ENCODE measurements around the gene CACNG7. TPM values are rescaled to one million over a fixed set of nuclear protein-coding genes. Genes with fewer than 3 reads are reported as not detected.

CACNG7 gene
- polyA plus RNA-seq, 1 donor from 2014 or later, result 27.8 TPM

GRCh38 chr19:53957448-53958167 is 48.5 kb downstream of the CACNG7 start:
- Histone ChIP-seq H3K9me2 (ENCODE audit: insufficient read depth, low read length) (no peaks in the 10 kb centered on the region), H3K9ac (ENCODE audit: low read length) (no peak overlapping the region), H3K27me3 (ENCODE audit: insufficient read depth, low read depth, low read length) (no peaks in the 10 kb centered on the region), H3K9me3 (ENCODE audit: low read length) (no peaks in the 10 kb centered on the region), H3K4me2 (ENCODE audit: low read length) (peak overlapping the region; percentile 60), H3F3A (ENCODE audit: insufficient read depth, low read length, poor library complexity, severe bottlenecking) (no peaks in the 10 kb centered on the region), H3K36me3 (ENCODE audit: insufficient read depth, low read length) (no peaks in the 10 kb centered on the region), H3K27ac (ENCODE audit: low read length) (peak overlapping the region; percentile 88), H2AFZ (ENCODE audit: low read depth, low read length) (no peak overlapping the region), H3K4me3 (ENCODE audit: low read length) (peak overlapping the region; percentile 73), H3K79me2 (replicated peaks; ENCODE audit: insufficient read depth, low read length) (peaks cover 7% of the 10 kb centered on the region), H4K20me1 (ENCODE audit: insufficient read depth) (no peaks in the 10 kb centered on the region)
- TF ChIP-seq EZH2 (IDR thresholded peaks at IDR 0.05; ENCODE audit: borderline replicate concordance, insufficient read depth, low read length, poor library complexity, severe bottlenecking), result no peak
- no peak for TF ChIP-seq RAD21 (conservative IDR thresholded peaks at IDR 0.05)
- no peak for TF ChIP-seq POLR2AphosphoS5 (IDR thresholded peaks at IDR 0.05)
- no peak for TF ChIP-seq REST (IDR thresholded peaks at IDR 0.05; ENCODE audit: borderline replicate concordance)
- TF ChIP-seq EP300 (conservative IDR thresholded peaks at IDR 0.05; ENCODE audit: poor library complexity, severe bottlenecking), result no peak
- no peak for TF ChIP-seq SMC3 (conservative IDR thresholded peaks at IDR 0.05; ENCODE audit: poor library complexity)
- TF ChIP-seq TAF1 (IDR thresholded peaks at IDR 0.05; ENCODE audit: low read depth), result no peak
- no peak for TF ChIP-seq CTCF (IDR thresholded peaks at IDR 0.05; ENCODE audit: poor library complexity, severe bottlenecking)
- no peak for TF ChIP-seq MXI1 (conservative IDR thresholded peaks at IDR 0.05; ENCODE audit: poor library complexity, severe bottlenecking)

- no peak overlapping the region for H2AFZ ChIP-seq (ENCODE audit: low read depth, low read length)
- peak overlapping the region; percentile 60 for H3K4me2 ChIP-seq (ENCODE audit: low read length)
- no peaks in the 10 kb centered on the region for H4K20me1 ChIP-seq (ENCODE audit: insufficient read depth)
- H3K9me2 ChIP-seq (ENCODE audit: insufficient read depth, low read length), result no peaks in the 10 kb centered on the region
- no peak for TF ChIP-seq RAD21 (conservative IDR thresholded peaks at IDR 0.05)
- peak overlapping the region; percentile 88 for H3K27ac ChIP-seq (ENCODE audit: low read length)
- peak overlapping the region; percentile 82 for H3K9ac ChIP-seq (ENCODE audit: low read length)
- no peaks in the 10 kb centered on the region for H3K27me3 ChIP-seq (ENCODE audit: insufficient read depth, low read depth, low read length)
- peaks cover 7% of the 10 kb centered on the region for H3K79me2 ChIP-seq (replicated peaks; ENCODE audit: insufficient read depth, low read length)
- H3K4me3 ChIP-seq (ENCODE audit: low read length), result peak overlapping the region; percentile 73
- H3K9me3 ChIP-seq (ENCODE audit: low read length), result no peaks in the 10 kb centered on the region
- H3F3A ChIP-seq (ENCODE audit: insufficient read depth, low read length, poor library complexity, severe bottlenecking), result no peaks in the 10 kb centered on the region
- H3K36me3 ChIP-seq (ENCODE audit: insufficient read depth, low read length), result no peaks in the 10 kb centered on the region
Observed at GRCh38 chr19:53958168-53958571, 49.1 kb downstream of the CACNG7 start.
